Measurements from ENCODE around the gene DCST2. TPM values are rescaled to one million over a fixed set of nuclear protein-coding genes. Genes with fewer than 3 reads are reported as not detected.
"Not testable (repeated sequence)": the region's sequence is repeated elsewhere in the genome, so short reads cannot be mapped to it uniquely, and the experiment has no call there.

DCST2 gene
- polyA plus RNA-seq, 4 donors: 0.78 to 2.7 (median 1.5) TPM

DNA sequence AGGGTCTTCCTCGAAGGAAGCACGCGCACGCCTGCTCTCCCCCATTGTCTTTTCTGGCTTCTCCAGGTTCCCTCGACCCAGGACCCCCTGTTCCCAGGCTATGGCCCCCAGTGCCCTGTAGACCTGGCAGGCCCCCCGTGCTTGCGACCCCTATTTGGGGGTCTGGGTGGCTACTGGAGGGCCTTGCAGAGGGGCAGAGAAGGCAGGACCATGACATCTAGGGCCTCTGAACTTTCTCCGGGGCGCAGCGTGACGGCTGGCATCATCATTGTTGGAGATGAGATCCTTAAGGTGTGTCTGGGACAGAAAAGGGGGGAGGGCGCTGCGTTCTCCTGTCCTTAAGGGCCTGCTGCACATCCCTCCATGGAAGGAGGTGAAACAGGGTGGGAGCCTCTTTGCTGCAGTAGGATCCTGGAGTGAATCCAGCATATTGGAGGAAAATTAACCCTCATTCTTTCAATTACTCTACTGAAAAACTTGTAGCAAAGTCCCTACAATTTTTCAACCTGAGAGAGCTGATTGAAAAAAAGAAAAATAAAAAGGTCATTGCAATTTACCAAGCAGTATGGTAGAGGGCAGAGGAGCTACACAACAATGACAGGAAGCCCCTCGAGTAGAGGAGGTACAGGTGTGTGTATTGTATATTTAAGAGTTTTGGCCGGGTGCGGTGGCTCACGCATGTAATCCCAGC, 49.7 kb downstream of the DCST2 start:
- DNase-seq (ENCODE audit: low read depth in 4 of 4, low spot score in 3 of 4): no peak

DNA sequence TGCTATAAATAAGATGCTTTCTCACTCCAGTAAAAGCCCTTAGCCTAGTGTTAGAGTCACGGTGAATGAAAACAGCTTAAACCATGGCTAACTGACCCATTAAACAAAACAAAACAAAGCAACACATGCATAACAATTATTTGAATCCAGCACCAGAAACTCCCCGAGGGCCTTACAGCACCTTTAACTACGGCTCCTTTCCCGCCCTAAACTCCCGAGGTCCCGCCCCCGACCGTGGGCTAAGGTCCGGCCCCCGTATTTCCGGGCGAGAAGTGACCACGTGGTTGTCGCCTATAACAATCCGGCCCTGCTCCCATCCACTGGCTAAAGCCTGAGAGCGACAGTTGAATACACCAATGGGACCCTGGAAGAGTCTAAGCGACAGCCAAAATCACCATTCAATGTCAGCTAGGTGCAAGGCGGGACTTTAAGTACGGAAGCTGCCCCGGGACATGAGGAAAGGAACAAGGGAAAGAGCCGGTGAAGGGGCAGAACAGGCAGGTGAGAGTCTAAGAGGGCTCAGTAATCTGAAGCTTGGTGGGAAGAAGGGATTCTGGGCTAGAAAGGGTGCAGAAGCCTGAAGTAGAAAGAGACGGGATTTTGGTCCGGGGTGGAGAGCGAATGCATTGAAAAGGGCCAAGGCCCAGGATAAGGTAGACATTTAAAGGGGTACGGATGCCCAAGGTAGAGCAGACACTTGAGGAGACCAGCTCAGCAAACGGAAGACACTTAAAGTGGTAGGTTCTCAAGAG, 50.5 kb downstream of the DCST2 start, which contains the start of gene FLAD1:
FLAD1 (plus strand) TSS at position 448 of the 752 bp plus-strand sequence. CDS start 351 bp downstream, outside the sequence.
- peak; percentile 98 to 100 (median 99) for DNase-seq (ENCODE audit: low read depth in 4 of 4, low spot score in 3 of 4)

DNA sequence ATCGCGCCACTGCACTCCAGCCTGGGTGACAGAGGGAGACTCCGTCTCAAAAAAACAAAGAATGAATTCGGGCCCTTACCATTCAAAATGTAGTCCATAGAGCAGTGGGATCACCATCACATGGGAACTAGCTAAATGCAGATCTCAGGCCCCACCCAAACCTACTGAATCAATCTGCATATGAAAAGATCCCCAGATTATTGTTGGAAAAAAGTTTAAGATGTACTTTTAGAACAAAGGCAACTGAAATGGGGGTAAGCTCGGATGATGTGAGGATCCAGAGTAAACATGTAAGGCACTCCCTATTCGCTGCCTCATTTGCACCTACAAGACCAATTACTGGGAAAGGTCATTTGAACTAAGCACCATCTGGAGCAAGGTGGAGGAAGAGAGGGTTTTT, 51.2 kb downstream of the DCST2 start:
- DNase-seq (ENCODE audit: low read depth in 4 of 4, low spot score in 3 of 4): no peak

DNA sequence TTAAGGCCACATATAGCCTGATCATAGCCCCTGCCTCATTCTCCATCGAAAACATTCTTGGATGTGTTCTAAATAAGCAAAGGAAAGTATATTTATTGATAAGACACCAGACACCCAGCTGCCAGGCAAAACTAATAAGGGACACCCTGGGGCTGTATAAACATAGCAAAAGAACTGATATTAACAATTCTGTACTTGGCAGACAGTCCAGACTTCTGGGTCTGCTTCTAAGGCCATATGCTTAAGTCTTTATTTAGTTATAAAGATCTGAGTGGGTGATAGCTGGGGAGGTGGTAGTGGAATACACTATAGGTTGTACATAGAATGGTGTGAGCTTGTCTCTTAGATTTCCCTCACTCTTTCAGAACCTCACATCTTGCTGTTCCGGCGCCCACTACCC, 55.2 kb downstream of the DCST2 start:
- no peak for DNase-seq (ENCODE audit: low read depth in 4 of 4, low spot score in 3 of 4)

DNA sequence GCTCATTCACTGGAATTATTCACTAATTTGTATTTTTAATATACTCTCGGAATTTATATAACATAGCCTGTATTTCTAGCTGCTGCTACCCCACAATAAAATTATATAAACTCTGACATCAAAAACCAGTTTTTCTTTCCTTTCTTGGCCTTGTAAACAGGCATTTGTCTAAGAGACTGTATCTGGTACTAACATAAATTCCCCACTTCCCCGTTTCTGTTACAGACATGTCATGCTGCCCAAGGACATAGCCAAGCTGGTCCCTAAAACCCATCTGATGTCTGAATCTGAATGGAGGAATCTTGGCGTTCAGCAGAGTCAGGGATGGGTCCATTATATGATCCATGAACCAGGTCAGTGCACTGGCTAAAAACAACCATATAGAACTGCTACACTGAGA, 55.8 kb downstream of the DCST2 start:
- DNase-seq (ENCODE audit: low read depth in 4 of 4, low spot score in 3 of 4): not testable (repeated sequence)

DNA sequence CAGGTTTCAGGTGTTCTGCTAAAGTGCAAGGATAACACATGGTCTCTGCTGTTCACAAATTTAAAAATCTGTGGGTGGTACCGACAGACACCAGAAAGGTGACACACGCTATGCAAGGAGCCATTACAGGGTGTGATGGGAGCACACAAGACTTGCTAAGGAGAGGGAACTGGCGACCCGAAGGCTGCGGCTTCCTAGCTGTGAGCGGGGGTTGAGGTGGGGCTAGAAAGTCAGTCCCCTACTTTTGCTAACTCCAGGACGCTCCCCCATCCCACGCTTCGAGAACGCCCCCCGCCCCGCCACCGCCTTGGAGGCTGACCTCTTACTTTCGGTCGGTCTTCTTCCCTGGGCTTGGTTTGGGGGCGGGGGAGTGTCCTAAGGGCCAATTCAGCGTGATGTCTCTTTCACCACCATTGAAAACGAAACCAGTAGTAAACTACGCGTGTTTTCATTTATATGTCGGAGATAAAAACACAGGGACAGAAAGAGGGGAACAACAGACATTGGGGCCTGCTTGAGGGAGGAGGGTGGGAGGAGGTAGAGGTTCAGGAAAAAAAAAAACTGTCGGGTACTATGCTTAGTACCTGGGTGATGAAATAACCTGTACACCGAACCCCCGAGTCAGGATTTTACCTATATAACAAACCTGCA, 58.0 kb downstream of the DCST2 start:
- no peak for DNase-seq (ENCODE audit: low read depth in 4 of 4, low spot score in 3 of 4)

GRCh38 chr1:154974808-154975408, 58.7 kb downstream of the DCST2 start:
- DNase-seq (ENCODE audit: low read depth in 4 of 4, low spot score in 3 of 4): peak; percentile 95 to 98 (median 96)

DNA sequence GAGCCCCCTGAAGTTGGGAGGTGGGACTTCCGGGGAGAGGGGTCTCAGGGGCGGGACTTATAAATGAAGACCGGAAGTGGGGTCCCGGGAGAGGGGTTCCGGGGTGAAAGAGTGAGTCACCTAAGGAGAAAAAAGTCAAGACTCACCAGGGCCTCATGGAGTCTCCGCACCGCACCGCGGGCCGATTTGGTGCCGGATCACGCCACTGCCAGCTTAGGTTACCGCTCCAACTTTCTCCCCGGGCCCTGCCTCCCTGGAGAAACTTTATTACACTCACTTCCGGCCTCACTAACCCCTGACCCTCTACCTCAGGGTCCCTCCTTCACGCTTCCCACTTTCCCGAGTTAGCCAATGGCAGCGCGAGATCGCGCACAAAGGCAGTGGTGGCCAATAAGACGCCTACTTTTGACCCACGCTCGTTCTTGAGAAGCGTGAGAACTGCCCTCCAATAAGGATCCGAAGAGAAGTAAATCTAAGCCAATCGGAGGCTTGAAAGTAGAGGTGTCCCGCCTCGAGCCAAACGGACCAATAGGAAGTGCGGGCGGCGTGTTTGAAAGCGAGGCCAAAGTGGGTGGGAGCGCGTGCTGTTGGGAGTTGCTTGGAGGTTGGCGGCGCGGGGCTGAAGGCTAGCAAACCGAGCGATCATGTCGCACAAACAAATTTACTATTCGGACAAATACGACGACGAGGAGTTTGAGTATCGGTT, 59.3 kb downstream of the DCST2 start, which contains the start of gene CKS1B:
CKS1B (plus strand) TSS at position 580 of the 706 bp plus-strand sequence; CDS start at position 645, 65 bp downstream.
- peak; percentile 99 to 100 (median 100) for DNase-seq (ENCODE audit: low read depth in 4 of 4, low spot score in 3 of 4)

DNA sequence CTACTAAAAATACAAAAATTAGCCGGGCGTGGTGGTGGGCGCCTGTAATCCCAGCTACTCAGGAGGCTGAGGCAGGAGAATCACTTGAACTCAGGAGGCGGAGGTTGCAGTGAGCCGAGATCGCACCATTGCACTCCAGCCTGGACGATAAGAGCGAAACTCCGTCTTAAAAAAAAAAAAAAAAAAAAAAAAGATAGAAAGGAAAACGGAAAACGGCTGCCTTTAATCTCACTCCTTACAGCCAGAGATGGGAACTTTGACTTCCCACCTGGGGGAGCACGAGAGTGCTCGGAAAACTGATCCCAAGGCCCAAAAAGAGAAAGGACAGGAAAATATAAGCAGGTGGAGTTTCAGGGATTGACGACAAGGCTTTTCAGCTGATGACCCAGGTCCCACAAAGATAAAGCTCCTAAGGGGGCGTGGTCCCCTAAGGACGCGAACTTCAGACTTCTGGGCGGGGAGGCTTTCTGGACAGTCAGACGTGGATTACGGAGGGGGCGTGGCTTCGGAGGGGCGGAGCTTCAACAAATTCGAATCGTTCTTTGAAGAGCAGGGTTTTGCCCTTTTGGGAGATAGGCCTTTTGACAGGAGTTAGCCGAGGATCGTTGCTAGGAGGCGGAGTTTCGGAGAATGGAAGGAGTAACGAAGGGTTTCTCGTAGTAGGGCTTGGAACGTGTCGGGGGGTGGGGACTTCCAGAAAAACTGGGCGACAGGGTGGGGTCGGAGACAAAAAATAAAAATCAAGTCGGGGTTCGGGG, 60.1 kb downstream of the DCST2 start:
- peak in 3 of 4 donors; percentile 85 to 90 (median 87) for DNase-seq (ENCODE audit: low read depth in 4 of 4, low spot score in 3 of 4)

DNA sequence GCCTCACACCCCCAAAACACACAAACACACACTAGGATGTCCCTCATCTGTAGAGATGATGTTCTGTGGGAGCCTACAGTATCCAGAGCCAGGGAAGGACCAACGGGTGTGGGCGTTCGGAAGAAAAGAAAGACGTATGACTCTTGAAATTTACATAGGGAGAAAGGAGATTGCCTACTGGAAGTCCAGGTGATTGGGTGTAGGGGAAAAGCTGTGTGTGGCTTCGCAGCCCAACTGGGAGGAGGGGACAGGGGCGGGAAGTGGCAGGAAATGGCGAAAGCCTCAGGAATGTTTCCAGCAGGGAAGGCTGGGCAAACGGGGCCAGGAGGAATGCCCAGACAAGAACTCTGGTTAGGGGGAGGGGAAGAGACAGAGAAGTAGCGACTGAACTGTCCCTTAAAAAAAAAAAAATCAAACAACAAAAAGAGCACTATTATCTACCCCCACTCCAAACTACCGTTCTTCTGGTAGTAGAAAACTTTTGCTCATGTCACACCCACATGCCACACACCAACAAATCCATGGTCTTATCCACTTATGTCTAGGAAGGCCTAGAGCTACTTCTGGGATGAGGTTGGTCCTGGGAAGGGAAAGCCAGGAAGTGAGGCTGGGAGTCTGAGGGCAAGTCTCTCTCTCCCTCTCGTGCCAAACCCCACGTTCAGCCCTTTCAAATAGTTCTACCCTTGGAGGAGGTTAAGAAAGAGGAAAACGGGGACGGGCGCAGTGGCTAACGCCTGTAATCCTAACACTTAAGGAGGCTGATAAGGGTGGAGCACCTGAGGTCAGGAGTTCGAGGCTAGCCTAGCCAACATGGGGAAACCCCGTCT, 60.9 kb downstream of the DCST2 start:
- no peak for DNase-seq (ENCODE audit: low read depth in 4 of 4, low spot score in 3 of 4)

DNA sequence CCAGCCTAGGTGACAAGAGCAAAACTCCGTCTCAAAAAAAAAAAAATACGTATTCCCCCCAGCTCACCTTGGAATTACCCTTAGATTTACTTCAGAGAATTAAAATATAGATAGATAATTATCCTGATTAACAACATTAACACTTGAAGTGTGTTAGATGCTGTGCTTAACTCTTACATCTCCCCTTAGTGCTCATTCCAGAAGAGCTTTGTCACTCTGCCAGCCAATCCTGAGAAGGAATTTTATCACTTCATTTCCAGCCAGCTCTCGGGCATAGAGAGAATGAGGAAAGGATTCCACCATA, 61.4 kb downstream of the DCST2 start:
- no peak for DNase-seq (ENCODE audit: low read depth in 4 of 4, low spot score in 3 of 4)

- no peak for DNase-seq (ENCODE audit: low read depth in 4 of 4, low spot score in 3 of 4)
Observed at GRCh38 chr1:154971341-154971998, 62.1 kb downstream of the DCST2 start.

DNA sequence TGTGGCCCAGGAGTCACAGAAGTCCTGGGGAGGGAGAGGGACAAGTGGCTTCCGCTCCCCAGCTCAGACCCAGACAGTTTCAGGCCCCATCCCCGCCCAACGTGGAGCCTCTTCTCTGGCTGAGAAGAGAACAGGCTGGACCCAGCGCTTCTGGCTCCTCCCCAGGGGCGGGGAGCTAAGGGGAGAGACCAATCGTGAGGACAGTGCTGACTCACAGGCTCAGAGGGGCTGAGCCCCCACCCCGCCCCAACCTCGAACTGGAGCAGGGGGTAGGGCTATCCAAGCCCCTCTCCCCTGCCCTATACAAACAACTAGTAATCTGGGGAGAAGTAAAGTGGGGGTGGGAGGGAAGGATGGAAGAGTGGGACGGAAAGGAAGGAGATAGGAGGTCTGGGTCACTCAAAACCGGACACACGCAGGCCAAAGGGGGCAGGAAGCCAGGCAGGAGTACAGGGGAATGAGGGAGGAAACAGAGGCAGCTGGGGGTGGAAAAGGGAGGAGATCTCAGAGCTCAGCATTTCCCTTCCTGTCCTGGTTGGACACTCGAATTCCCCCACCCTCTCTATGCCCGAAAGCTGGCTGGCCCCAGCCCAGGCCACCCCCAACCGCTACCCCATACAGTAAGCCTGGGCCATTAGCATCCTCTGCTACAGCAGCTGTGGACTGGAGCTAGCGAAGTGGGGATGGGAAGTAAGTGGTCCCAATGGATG, 62.8 kb downstream of the DCST2 start, which contains the start of gene SHC1:
SHC1 (minus strand) TSS at position 117 of the 710 bp plus-strand sequence. CDS start 221 bp downstream, outside the sequence.
- peak in 3 of 4 donors; percentile 79 to 81 (median 79) for DNase-seq (ENCODE audit: low read depth in 4 of 4, low spot score in 3 of 4)

DNA sequence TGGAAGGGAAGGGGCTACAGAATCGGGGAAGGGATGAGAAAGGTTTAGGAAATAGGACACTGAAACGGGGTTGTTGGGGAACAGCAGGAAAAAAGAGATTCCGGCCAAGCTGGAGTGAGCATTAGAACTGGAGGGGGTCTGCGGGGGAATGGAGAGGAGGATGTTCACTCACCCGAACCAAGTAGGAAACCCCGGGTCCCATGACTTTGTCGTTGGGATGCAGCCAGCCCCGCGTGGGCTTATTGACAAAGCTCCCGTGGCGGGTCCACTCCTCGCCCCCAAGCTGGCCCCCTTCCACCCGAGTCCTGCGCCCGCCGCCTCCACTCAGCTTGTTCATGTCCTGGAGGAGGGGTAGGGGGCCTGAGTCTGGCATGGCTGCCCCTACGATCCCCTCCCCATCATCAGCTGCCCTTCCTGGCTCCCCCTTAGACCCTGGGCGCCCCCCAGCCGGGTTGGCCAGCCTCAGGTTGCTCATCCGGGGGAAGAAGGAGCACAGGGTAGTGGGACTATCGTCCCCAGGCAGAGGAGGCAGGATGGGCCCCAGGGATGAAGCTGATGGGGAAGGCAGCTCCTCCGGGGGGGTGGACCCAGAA, 63.6 kb downstream of the DCST2 start:
- no peak for DNase-seq (ENCODE audit: low read depth in 4 of 4, low spot score in 3 of 4)

DNA sequence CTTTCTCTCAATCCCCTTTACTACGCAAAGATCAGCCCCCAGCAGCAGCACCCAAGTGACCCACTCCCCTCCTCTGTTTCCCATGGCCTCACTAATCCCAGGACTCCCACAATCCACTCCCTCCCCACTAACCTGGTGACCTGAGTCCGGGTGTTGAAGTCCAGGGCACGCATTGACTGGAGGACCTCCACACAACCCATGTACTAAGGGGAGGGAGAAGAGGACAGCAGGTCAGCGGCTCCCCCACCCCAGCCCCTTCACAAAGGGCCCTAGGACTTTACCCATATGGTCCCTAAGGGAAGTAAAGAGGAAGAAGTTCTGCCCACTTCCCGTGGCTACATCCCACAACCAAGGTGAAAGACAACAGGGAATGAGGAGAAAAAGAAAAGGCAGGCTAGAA, 64.3 kb downstream of the DCST2 start:
- DNase-seq (ENCODE audit: low read depth in 4 of 4, low spot score in 3 of 4): no peak

DNA sequence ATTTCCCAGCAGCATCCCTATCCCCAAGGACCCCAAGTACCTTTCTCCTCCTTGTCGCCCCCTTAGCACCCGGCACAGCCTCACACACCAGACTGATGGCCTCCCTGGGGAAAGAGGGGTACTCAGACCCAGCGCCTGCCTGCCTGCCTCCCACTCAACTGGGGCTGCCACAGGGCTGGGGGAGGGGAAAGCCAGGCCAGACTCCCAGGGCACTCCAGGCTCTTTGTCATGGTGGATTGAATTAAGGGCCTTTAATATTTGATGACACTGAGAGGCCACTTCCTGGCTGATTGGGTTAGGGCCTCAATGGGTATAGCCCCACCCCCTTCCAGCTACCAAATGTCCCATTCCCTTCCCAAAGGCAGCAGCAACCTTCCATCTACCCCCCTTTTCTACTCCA, 64.8 kb downstream of the DCST2 start:
- DNase-seq (ENCODE audit: low read depth in 4 of 4, low spot score in 3 of 4): no peak

All from left renal pelvis (tissue), 4 donors.